Mucosa of descending colon (tissue), 3 donors: ENCODE data around the gene MAGEA11. TPM values are rescaled to one million over a fixed set of nuclear protein-coding genes. Genes with fewer than 3 reads are reported as not detected.
"Not testable (repeated sequence)": the region's sequence is repeated elsewhere in the genome, so short reads cannot be mapped to it uniquely, and the experiment has no call there.

Source experiments
- ATAC-seq: fragments of 200-7000 bp; cut with Tn5 transposase; one replicate; pipeline ENCODE4 v1.9.1; 2020; ENCODE audit warnings: mild to moderate bottlenecking, moderate library complexity
- DNase-seq, 3 donors: peaks; one replicate each; pipeline ENCODE4 v3.0.0-alpha.2; 2020
- H3K36me3 ChIP-seq: fragments of 200-600 bp; one replicate; pipeline ENCODE4 v1.8.0; 2021; ENCODE audit warnings: low read depth, mild to moderate bottlenecking
- H3K4me1 ChIP-seq: fragments of 200-600 bp; one replicate; pipeline ENCODE4 v1.8.0; 2021; ENCODE audit warnings: low read depth, mild to moderate bottlenecking
- H3K4me3 ChIP-seq: fragments of 200-600 bp; one replicate; pipeline ENCODE4 v1.8.0; 2021; ENCODE audit warnings: mild to moderate bottlenecking
- H3K9me3 ChIP-seq: fragments of 200-600 bp; one replicate; pipeline ENCODE4 v1.8.0; 2021; ENCODE audit warnings: mild to moderate bottlenecking
- CTCF ChIP-seq: fragments of 200-600 bp; IDR thresholded peaks from one replicate; pipeline ENCODE4 v1.8.0; 2022; ENCODE audit warnings: antibody characterized with exemption, mild to moderate bottlenecking
- intact Hi-C, 2 donors: fragments of 100-400 bp; cut with DNase I in 1 of 2; cut with micrococcal nuclease in 1 of 2; formaldehyde crosslinking; loops; one replicate each; pipeline versions ENCODE4 v1.11.0 to v1.11.1; 2022; cut with DNase I, micrococcal nuclease
- total RNA-seq, 3 donors: library from RNA; stranded (reverse); fragmentation: NEBNext Ultra II Directional in 2 of 3; extraction: Animal tissue kit (Norgen Biotek cat#: 25700) in 2 of 3; gene quantifications; one replicate each; pipeline versions ENCODE4 v1.2.1 to v1.2.4, GENCODE V29; 2021 to 2023
- donor health status: DM: no; HTN: no; CAD: no; lungs with moderate emphysema.
- donor health status: DM: no; HTN: no; CAD: no.
- donor health status: DM: no; HTN: yes; CAD: no.

Gene MAGEA11
- total RNA-seq, 3 donors from 2014 or later, result not detected

- TF ChIP-seq CTCF, result no peak
- no peak for DNase-seq
- intact Hi-C loops, result no loop called here
Observed at GRCh38 chrX:149715468-149715867, 3.6 kb downstream of the MAGEA11 start.

GRCh38 chrX:149716632-149717031 is 4.8 kb downstream of the MAGEA11 start:
- H3K36me3 ChIP-seq, result no peaks in the 10 kb centered on the region
- H3K4me3 ChIP-seq, result no peak overlapping the region
- ATAC-seq (no peak), DNase-seq (no peak)
- intact Hi-C loops, result no loop called here
- no peaks in the 10 kb centered on the region for H3K4me1 ChIP-seq
- no peak for TF ChIP-seq CTCF
- H3K9me3 ChIP-seq, result no peaks in the 10 kb centered on the region

More at GRCh38 chrX:149715468-149715867, 3.6 kb downstream of the MAGEA11 start:
- H3K9me3 ChIP-seq, result no peaks in the 10 kb centered on the region
- no peak for ATAC-seq
- H3K4me1 ChIP-seq, result no peaks in the 10 kb centered on the region
- H3K4me3 ChIP-seq, result no peak overlapping the region
- no peaks in the 10 kb centered on the region for H3K36me3 ChIP-seq

- no peaks in the 10 kb centered on the region for H3K36me3 ChIP-seq
- no peak for TF ChIP-seq CTCF
- H3K4me3 ChIP-seq, result no peak overlapping the region
- intact Hi-C loops, result no loop called here
- no peaks in the 10 kb centered on the region for H3K4me1 ChIP-seq
- peak in 2 of 3 donors; percentile 32 to 71 for DNase-seq
- no peaks in the 10 kb centered on the region for H3K9me3 ChIP-seq
- ATAC-seq, result peak; percentile 86
Observed at GRCh38 chrX:149717803-149718202, 5.9 kb downstream of the MAGEA11 start.

- DNase-seq (no peak), ATAC-seq (no peak)
- no peak overlapping the region for H3K4me3 ChIP-seq
- TF ChIP-seq CTCF, result no peak
- H3K9me3 ChIP-seq, result no peaks in the 10 kb centered on the region
- H3K36me3 ChIP-seq, result no peaks in the 10 kb centered on the region
- H3K4me1 ChIP-seq, result no peaks in the 10 kb centered on the region
- intact Hi-C loops, result no loop called here
Observed at GRCh38 chrX:149718757-149719156, 6.9 kb downstream of the MAGEA11 start.

- DNase-seq, result peak in 1 of 3 donors; percentile 10
- Histone ChIP-seq H3K4me1 (no peaks in the 10 kb centered on the region), H3K9me3 (no peaks in the 10 kb centered on the region), H3K36me3 (no peaks in the 10 kb centered on the region), H3K4me3 (no peak overlapping the region)
- intact Hi-C loops, result no loop called here
- peak; percentile 65 for ATAC-seq
- no peak for TF ChIP-seq CTCF
Observed at GRCh38 chrX:149720021-149720689, 8.3 kb downstream of the MAGEA11 start.

- H3K4me3 ChIP-seq, H3K4me1 ChIP-seq, H3K9me3 ChIP-seq, H3K36me3 ChIP-seq, intact Hi-C loops, DNase-seq, ATAC-seq: not testable (repeated sequence)
Observed at GRCh38 chrX:149721241-149721640, 9.4 kb downstream of the MAGEA11 start.
